Hepatocyte (in vitro differentiated cells): Measurements from ENCODE around the gene RPTOR. TPM values are rescaled to one million over a fixed set of nuclear protein-coding genes. Genes with fewer than 3 reads are reported as not detected.

Experiments
- DNase-seq: peaks from one replicate; pipeline ENCODE4 v3.0.0-alpha.2; 2016; ENCODE audit warnings: low spot score
- H2AFZ ChIP-seq: fragments of 200-600 bp; sonication (generic); 2 replicates; pipeline ENCODE4 v1.6.0; 2016; ENCODE audit warnings: antibody characterized with exemption, mild to moderate bottlenecking
- H3K27ac ChIP-seq: fragments of 200-600 bp; sonication (generic); 2 replicates; pipeline ENCODE4 v1.5.1; 2016; ENCODE audit warnings: mild to moderate bottlenecking
- H3K27me3 ChIP-seq: fragments of 200-600 bp; sonication (generic); 2 replicates; pipeline ENCODE4 v1.6.1; 2016
- H3K36me3 ChIP-seq: fragments of 200-600 bp; sonication (generic); replicated peaks from 2 replicates; pipeline ENCODE4 v1.5.1; 2016; ENCODE audit warnings: low read depth; ENCODE audit not compliant: insufficient read depth
- H3K4me1 ChIP-seq: fragments of 200-600 bp; sonication (generic); 2 replicates; pipeline ENCODE4 v1.5.1; 2016; ENCODE audit warnings: mild to moderate bottlenecking, moderate library complexity; ENCODE audit not compliant: insufficient read depth
- H3K4me2 ChIP-seq: fragments of 200-600 bp; sonication (generic); 2 replicates; pipeline ENCODE4 v1.6.0; 2016
- H3K4me3 ChIP-seq: fragments of 200-600 bp; sonication (generic); 2 replicates; pipeline ENCODE4 v1.5.1; 2016; ENCODE audit warnings: mild to moderate bottlenecking
- H3K79me2 ChIP-seq: fragments of 200-600 bp; sonication (generic); 2 replicates; pipeline ENCODE4 v1.6.0; 2017; ENCODE audit warnings: mild to moderate bottlenecking
- H3K9me2 ChIP-seq: fragments of 200-600 bp; sonication (generic); replicated peaks from 2 replicates; pipeline ENCODE4 v1.6.0; 2017; ENCODE audit warnings: mild to moderate bottlenecking; ENCODE audit not compliant: insufficient read depth
- H3K9me3 ChIP-seq: fragments of 200-600 bp; sonication (generic); 2 replicates; pipeline ENCODE4 v1.5.1; 2016; ENCODE audit warnings: low read depth, mild to moderate bottlenecking
- H4K20me1 ChIP-seq: fragments of 200-600 bp; sonication (generic); 2 replicates; pipeline ENCODE4 v1.6.0; 2016; ENCODE audit warnings: mild to moderate bottlenecking; ENCODE audit not compliant: insufficient read depth, poor library complexity, severe bottlenecking
- EZH2 ChIP-seq: fragments of 200-600 bp; sonication (generic); IDR thresholded peaks from 2 replicates; pipeline ENCODE4 v1.6.1; 2016; ENCODE audit warnings: antibody characterized with exemption, mild to moderate bottlenecking, borderline replicate concordance
- EZH2phosphoT487 ChIP-seq: fragments of 200-600 bp; sonication (generic); IDR thresholded peaks from one replicate; pipeline ENCODE4 v1.6.1; 2018; ENCODE audit warnings: antibody characterized with exemption, mild to moderate bottlenecking, low read depth, moderate library complexity; ENCODE audit not compliant: unreplicated experiment, severe bottlenecking
- WGBS: methylation state at CpG from one replicate; pipeline ENCODE4 v1.1.6; 2016; ENCODE audit warnings: low lambda C conversion rate; ENCODE audit errors: missing lambda C conversion rate; 5-methylcytosine and 5-hydroxymethylcytosine counted together
- polyA plus RNA-seq: library from polyadenylated mRNA; unstranded; fragments of >200 nt; fragmentation: Nextera tagmentation; extraction: Ambion mirVana; gene quantifications from 2 replicates; pipeline ENCODE4 v1.2.1, GENCODE V29; 2016
- total RNA-seq: library from RNA; depleted of rRNA; stranded (reverse); fragments of >200 nt; gene quantifications from 2 replicates; pipeline ENCODE4 v1.2.3, GENCODE V29; 2014
- TF ChIP-seq, protein P1 (sequence below): fragments of 200-600 bp; sonication (generic); IDR thresholded peaks from 2 replicates; pipeline ENCODE4 v1.5.1; 2016; ENCODE audit warnings: antibody characterized with exemption, mild to moderate bottlenecking; ENCODE audit not compliant: poor library complexity

Gene RPTOR
- total and polyA plus RNA-seq, 2 experiments from 2014 or later, result 14.1 to 20.6 TPM

DNA sequence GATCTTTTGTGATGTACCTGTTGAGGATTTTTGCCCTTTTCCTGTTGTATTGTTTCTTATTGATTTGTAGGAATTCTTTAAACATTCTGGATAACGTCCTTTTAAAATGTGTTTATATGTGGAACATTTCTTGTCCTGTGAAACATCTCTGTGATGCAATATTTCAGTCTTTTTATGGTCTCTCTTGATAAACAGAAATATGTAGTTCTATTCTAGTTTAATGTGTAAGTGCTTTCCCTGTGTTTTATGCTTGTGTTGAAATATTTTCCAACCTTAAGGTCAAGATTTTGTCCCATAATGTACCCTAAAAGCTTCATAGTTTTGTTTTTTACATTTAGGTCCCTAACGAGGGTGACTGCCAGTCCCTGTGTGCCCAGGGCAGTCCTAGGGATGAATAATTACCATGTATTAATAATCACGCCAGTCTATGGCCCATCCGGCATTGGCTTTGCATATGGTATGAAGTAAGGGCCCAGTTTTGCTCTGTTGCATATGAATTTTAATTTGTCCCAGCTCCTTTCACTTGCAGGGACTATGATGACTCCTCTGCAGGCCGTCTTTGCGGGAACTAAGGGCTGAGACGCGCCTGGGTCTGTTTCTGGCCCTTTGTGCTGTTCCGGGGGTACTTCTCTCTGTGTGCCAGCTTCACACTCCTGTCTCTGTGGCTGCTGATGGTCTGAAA is 44.2 kb downstream of the RPTOR start:
- DNase-seq, result no peak
- H3K79me2 ChIP-seq, result peaks cover 82% of the 10 kb centered on the region
- H3K4me2 ChIP-seq, result no peak overlapping the region
- peaks cover 13% of the 10 kb centered on the region for H4K20me1 ChIP-seq
- H3K27ac ChIP-seq, result peak overlapping the region; percentile 26
- no peaks in the 10 kb centered on the region for H3K36me3 ChIP-seq
- H2AFZ ChIP-seq, result no peak overlapping the region
- no peaks in the 10 kb centered on the region for H3K9me3 ChIP-seq
- H3K27me3 ChIP-seq, result no peaks in the 10 kb centered on the region
- no peaks in the 10 kb centered on the region for H3K9me2 ChIP-seq
- no peak overlapping the region for H3K4me3 ChIP-seq
- no peaks in the 10 kb centered on the region for H3K4me1 ChIP-seq
- TF ChIP-seq, protein P1, sequence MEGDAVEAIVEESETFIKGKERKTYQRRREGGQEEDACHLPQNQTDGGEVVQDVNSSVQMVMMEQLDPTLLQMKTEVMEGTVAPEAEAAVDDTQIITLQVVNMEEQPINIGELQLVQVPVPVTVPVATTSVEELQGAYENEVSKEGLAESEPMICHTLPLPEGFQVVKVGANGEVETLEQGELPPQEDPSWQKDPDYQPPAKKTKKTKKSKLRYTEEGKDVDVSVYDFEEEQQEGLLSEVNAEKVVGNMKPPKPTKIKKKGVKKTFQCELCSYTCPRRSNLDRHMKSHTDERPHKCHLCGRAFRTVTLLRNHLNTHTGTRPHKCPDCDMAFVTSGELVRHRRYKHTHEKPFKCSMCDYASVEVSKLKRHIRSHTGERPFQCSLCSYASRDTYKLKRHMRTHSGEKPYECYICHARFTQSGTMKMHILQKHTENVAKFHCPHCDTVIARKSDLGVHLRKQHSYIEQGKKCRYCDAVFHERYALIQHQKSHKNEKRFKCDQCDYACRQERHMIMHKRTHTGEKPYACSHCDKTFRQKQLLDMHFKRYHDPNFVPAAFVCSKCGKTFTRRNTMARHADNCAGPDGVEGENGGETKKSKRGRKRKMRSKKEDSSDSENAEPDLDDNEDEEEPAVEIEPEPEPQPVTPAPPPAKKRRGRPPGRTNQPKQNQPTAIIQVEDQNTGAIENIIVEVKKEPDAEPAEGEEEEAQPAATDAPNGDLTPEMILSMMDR, result no peak
- no peak for TF ChIP-seq EZH2
- 79% methylated on average over 9 of the region's 9 CpGs for WGBS

DNA sequence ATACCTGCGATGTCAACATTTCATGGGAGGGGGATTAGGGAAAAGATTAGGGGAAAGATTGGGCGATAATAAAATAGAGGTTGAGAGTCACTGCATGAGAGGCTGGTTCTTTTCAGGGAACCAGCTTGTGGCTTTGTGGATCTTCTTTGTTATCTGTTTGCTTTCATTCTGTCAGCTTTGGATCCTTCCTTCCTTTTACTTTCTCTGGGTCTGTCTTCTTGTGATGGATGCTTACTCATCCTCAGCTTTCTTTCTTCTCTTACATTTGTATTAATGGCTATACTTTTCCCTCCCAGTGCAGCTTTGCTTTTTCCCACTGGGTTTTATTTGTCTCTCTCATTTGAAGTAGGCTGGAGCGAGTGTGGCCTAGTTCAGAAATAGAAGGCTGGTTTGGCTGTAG is 47.1 kb downstream of the RPTOR start:
- Histone ChIP-seq H3K4me3 (no peak overlapping the region), H3K27me3 (no peaks in the 10 kb centered on the region), H3K4me1 (no peaks in the 10 kb centered on the region), H3K9me3 (no peaks in the 10 kb centered on the region), H3K36me3 (no peaks in the 10 kb centered on the region), H3K79me2 (peaks cover 93% of the 10 kb centered on the region), H3K4me2 (no peak overlapping the region), H4K20me1 (peaks cover 8% of the 10 kb centered on the region), H3K9me2 (no peaks in the 10 kb centered on the region), H3K27ac (no peak overlapping the region), H2AFZ (no peak overlapping the region)
- no peak for DNase-seq
- WGBS, result 78% methylated on average over 3 of the region's 3 CpGs
- TF ChIP-seq EZH2phosphoT487 (no peak), EZH2 (no peak)
- TF ChIP-seq, protein P1, result no peak

DNA sequence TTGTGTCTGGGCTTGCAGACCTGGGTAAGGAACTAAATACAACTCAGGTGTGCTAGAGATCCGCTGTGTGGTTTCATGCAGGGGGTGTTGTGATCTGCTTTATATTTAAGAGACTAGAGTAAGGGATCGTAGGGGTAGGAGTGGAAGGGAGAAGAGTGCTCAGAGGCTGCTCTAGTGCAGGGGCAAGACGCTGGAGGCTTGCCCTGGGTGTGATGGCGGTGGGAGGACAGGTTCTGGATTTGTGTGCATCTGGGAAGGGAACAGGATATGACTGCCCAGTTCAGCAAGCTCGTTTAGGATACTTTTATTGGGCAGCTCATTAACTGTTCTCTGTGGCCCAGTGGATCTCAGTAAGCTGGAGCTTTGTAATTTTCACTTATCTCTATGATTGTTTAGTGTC is 47.6 kb downstream of the RPTOR start:
- H2AFZ ChIP-seq, result no peak overlapping the region
- TF ChIP-seq EZH2 (no peak), EZH2phosphoT487 (no peak)
- TF ChIP-seq, protein P1, result no peak
- H4K20me1 ChIP-seq, result peaks cover 8% of the 10 kb centered on the region
- no peak for DNase-seq
- H3K27ac ChIP-seq, result no peak overlapping the region
- no peaks in the 10 kb centered on the region for H3K36me3 ChIP-seq
- H3K9me3 ChIP-seq, result no peaks in the 10 kb centered on the region
- H3K4me1 ChIP-seq, result no peaks in the 10 kb centered on the region
- 67% methylated on average over 5 of the region's 5 CpGs for WGBS
- H3K9me2 ChIP-seq, result no peaks in the 10 kb centered on the region
- H3K27me3 ChIP-seq, result no peaks in the 10 kb centered on the region
- H3K79me2 ChIP-seq, result peaks cover 94% of the 10 kb centered on the region
- H3K4me3 ChIP-seq, result no peak overlapping the region
- H3K4me2 ChIP-seq, result no peak overlapping the region

DNA sequence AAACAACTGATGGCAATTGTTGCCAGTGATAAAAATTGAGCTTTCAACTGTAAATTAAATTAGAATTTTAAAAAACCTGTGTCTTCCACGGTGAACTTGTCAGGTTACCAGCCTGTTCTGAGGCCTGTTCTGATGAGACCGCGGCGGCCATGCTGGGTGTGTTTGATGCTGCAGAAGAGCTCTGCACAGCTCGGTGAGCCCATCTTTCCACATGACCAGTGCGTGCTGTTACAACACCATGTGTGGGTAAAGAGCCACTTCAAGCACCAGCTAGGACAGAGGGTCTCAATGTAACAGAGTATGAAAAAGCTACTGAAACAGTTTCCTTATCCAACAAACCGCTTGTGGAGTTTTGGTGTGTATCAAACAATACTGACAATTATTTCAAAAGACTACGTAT is 48.5 kb downstream of the RPTOR start:
- no peak overlapping the region for H3K4me2 ChIP-seq
- H4K20me1 ChIP-seq, result peaks cover 8% of the 10 kb centered on the region
- no peaks in the 10 kb centered on the region for H3K9me3 ChIP-seq
- H3K79me2 ChIP-seq, result peaks cover 94% of the 10 kb centered on the region
- peaks cover under 1% of the 10 kb centered on the region for H3K4me1 ChIP-seq
- 96% methylated on average over 8 of the region's 8 CpGs for WGBS
- no peak overlapping the region for H2AFZ ChIP-seq
- TF ChIP-seq, protein P1, result no peak
- H3K4me3 ChIP-seq, result no peak overlapping the region
- no peaks in the 10 kb centered on the region for H3K27me3 ChIP-seq
- no peaks in the 10 kb centered on the region for H3K9me2 ChIP-seq
- no peak for DNase-seq
- H3K27ac ChIP-seq, result no peak overlapping the region
- H3K36me3 ChIP-seq, result no peaks in the 10 kb centered on the region
